ENCODE measurements around the gene SEMA3C. TPM values are rescaled to one million over a fixed set of nuclear protein-coding genes. Genes with fewer than 3 reads are reported as not detected.

SEMA3C gene
- total RNA-seq, 1 donor from 2014 or later, result 37.2 TPM

DNA sequence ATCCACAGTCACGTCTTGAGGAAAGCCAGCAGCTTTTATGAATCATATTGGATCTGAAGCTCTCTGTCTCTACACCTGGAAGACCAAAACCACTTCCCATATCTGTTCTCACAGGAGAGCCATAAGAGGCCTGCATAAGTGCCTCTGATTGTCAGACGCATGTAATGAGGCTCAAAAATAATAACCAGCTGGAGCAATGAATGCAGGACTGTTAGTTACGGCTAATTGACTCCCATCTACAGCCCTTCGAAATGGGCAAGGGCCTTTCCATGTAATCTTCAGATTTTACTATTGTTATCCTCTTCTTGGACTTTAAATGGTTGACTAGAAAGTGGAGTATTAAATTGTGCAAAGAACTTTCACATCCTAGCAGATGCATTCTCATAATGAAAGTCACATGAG lies 4.4 kb upstream of the SEMA3C start:
- no peak for DNase-seq
- Histone ChIP-seq H3K4me1 (peaks cover 5% of the 10 kb centered on the region), H3K4me3 (no peak overlapping the region), H3K27me3 (no peaks in the 10 kb centered on the region), H3K9me3 (no peaks in the 10 kb centered on the region), H3K36me3 (no peaks in the 10 kb centered on the region), H3K27ac (no peak overlapping the region)
- no peak for TF ChIP-seq CTCF (IDR thresholded peaks at IDR 0.05)
- ATAC-seq, result no peak
- intact Hi-C loops (cut with DNase I), result no loop called here

DNA sequence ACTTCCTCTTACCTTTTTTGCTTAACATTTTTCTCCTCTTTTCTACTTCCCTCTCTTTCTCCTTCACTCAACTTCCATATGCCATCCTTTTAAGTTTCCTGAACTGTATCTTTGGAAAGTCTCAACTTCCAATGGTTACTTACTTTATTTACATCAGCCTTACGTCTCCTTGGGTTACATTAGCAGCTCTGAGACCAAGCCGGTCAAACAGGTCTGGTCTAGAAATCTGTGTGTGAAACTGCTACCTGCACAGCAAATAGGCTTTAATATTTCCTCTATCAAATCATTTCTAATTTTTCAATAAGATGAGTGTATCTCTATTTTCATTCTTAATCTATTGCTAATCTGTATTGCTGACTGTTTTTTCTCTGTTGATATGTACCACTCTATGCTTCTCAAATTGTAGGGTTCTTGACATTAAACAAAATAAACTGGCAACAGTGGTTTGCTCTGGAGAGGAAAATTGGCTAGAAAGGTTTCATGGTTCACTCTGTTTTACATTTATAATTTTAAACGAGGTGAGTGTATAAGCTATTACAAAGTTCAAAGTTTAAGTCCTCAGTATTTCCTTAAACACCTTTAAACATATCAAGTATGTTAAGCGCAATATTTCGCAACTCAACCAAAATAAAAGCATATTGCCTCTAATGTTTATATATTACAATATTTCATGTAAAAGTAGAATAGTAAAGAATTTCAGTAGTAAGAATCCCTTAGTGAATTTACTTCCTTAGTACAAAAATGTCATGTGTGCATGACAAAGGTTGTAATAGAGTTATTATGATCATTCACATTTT lies 3.6 kb upstream of the SEMA3C start:
- no peak for TF ChIP-seq CTCF (IDR thresholded peaks at IDR 0.05)
- no peak overlapping the region for H3K27ac ChIP-seq
- ATAC-seq (no peak), DNase-seq (no peak)
- peaks cover 5% of the 10 kb centered on the region for H3K4me1 ChIP-seq
- H3K36me3 ChIP-seq, result no peaks in the 10 kb centered on the region
- H3K27me3 ChIP-seq, result no peaks in the 10 kb centered on the region
- intact Hi-C loops (cut with DNase I), result no loop called here
- no peak overlapping the region for H3K4me3 ChIP-seq
- no peaks in the 10 kb centered on the region for H3K9me3 ChIP-seq

- intact Hi-C loops (cut with DNase I), result no loop called here
- H3K27ac ChIP-seq, result no peak overlapping the region
- H3K4me3 ChIP-seq, result no peak overlapping the region
- TF ChIP-seq CTCF (IDR thresholded peaks at IDR 0.05), result no peak
- no peaks in the 10 kb centered on the region for H3K36me3 ChIP-seq
- H3K9me3 ChIP-seq, result no peaks in the 10 kb centered on the region
- H3K4me1 ChIP-seq, result peaks cover 5% of the 10 kb centered on the region
- ATAC-seq (no peak), DNase-seq (no peak)
- H3K27me3 ChIP-seq, result no peaks in the 10 kb centered on the region
Measured at GRCh38 chr7:80921130-80921529, 2.3 kb upstream of the SEMA3C start.

- intact Hi-C loops (cut with DNase I), result no loop called here
Measured at GRCh38 chr7:80918399-80918798, 452 bp downstream of the SEMA3C start.

DNA sequence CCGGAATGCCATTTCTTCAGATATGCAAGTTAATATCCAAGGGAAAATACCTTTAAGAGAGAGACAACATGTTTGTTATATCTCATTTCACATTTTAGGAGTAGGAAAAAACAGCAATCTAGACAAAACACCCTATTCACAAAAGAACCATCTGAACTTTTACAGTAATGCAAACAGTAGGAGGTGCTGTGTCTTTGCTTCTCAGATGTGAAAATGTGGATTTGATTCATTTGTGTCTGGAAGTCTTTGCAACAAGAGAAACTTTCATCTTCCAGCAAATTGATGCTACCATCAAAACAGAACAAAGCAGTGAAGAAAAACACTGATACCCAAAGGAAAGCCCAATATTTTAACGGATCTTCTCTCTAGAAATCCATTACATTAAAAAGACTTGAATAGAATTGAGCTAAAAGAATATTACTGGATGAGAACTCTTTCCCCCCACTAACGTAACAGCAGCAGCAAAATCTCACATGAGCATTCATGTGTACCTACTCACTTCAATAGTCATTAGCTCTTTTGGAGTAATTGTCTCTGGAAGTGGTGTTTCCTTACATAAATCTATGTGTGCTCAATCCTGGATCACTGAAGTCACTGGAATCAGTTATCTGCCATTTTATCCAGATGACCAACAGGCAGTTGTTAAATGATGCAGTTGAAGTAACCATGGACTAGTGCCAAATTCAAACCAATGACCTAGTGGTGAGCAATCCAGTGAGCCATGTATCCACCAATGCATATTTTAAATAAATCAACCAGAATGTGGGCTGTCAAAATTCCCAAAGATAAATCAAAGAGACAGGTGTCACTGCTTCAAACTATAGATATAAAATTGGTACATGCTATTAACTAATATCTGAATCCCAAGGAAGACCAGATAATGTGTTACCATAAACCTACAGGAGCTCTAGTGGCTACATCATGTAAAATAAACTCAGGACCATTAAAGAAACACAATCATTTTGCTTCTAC lies 1.8 kb downstream of the SEMA3C start:
- Histone ChIP-seq H3K27ac (no peak overlapping the region), H3K27me3 (no peaks in the 10 kb centered on the region), H3K36me3 (no peaks in the 10 kb centered on the region), H3K4me3 (peak overlapping the region; percentile 62), H3K9me3 (no peaks in the 10 kb centered on the region), H3K4me1 (peaks cover 5% of the 10 kb centered on the region)
- TF ChIP-seq CTCF (IDR thresholded peaks at IDR 0.05), result peak; percentile 43
- no peak for DNase-seq
- intact Hi-C loops (cut with DNase I), result no loop called here
- ATAC-seq, result no peak

More at GRCh38 chr7:80918399-80918798, 452 bp downstream of the SEMA3C start:
- Histone ChIP-seq H3K9me3 (no peaks in the 10 kb centered on the region), H3K36me3 (no peaks in the 10 kb centered on the region), H3K4me1 (peaks cover 5% of the 10 kb centered on the region), H3K27ac (peak overlapping the region; percentile 66), H3K4me3 (peak overlapping the region; percentile 62), H3K27me3 (no peaks in the 10 kb centered on the region)
- DNase-seq, result no peak
- no peak for ATAC-seq
- no peak for TF ChIP-seq CTCF (IDR thresholded peaks at IDR 0.05)

Measured in upper lobe of right lung (tissue), 1 donor.